ENCODE results near the gene CCDC170. TPM values are rescaled to one million over a fixed set of nuclear protein-coding genes. Genes with fewer than 3 reads are reported as not detected.

CCDC170 gene
- total RNA-seq, 1 donor from 2014 or later, result not detected

- no peaks in the 10 kb centered on the region for H3K27me3 ChIP-seq (ENCODE audit: control insufficient read depth, insufficient read depth, low read length)
- no peak overlapping the region for H3K4me3 ChIP-seq (ENCODE audit: low read depth, low read length)
- H3K36me3 ChIP-seq (ENCODE audit: control insufficient read depth, insufficient read depth, low read length), result no peaks in the 10 kb centered on the region
- no peak for DNase-seq (ENCODE audit: low read depth)
- TF ChIP-seq, protein P1, sequence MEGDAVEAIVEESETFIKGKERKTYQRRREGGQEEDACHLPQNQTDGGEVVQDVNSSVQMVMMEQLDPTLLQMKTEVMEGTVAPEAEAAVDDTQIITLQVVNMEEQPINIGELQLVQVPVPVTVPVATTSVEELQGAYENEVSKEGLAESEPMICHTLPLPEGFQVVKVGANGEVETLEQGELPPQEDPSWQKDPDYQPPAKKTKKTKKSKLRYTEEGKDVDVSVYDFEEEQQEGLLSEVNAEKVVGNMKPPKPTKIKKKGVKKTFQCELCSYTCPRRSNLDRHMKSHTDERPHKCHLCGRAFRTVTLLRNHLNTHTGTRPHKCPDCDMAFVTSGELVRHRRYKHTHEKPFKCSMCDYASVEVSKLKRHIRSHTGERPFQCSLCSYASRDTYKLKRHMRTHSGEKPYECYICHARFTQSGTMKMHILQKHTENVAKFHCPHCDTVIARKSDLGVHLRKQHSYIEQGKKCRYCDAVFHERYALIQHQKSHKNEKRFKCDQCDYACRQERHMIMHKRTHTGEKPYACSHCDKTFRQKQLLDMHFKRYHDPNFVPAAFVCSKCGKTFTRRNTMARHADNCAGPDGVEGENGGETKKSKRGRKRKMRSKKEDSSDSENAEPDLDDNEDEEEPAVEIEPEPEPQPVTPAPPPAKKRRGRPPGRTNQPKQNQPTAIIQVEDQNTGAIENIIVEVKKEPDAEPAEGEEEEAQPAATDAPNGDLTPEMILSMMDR (IDR thresholded peaks at IDR 0.05; ENCODE audit: insufficient read depth, low read length, severe bottlenecking), result no peak
- no peak for FAIRE-seq
These were observed 56.8 kb downstream of the CCDC170 start for GRCh38 chr6:151550618-151551017.

- no peak overlapping the region for H3K4me3 ChIP-seq (ENCODE audit: low read depth, low read length)
- no peak for FAIRE-seq
- TF ChIP-seq, protein P1 (IDR thresholded peaks at IDR 0.05; ENCODE audit: insufficient read depth, low read length, severe bottlenecking), result no peak
- no peaks in the 10 kb centered on the region for H3K36me3 ChIP-seq (ENCODE audit: control insufficient read depth, insufficient read depth, low read length)
- no peaks in the 10 kb centered on the region for H3K27me3 ChIP-seq (ENCODE audit: control insufficient read depth, insufficient read depth, low read length)
- DNase-seq (ENCODE audit: low read depth), result no peak
These were observed 57.5 kb downstream of the CCDC170 start for GRCh38 chr6:151551223-151551857.

DNA sequence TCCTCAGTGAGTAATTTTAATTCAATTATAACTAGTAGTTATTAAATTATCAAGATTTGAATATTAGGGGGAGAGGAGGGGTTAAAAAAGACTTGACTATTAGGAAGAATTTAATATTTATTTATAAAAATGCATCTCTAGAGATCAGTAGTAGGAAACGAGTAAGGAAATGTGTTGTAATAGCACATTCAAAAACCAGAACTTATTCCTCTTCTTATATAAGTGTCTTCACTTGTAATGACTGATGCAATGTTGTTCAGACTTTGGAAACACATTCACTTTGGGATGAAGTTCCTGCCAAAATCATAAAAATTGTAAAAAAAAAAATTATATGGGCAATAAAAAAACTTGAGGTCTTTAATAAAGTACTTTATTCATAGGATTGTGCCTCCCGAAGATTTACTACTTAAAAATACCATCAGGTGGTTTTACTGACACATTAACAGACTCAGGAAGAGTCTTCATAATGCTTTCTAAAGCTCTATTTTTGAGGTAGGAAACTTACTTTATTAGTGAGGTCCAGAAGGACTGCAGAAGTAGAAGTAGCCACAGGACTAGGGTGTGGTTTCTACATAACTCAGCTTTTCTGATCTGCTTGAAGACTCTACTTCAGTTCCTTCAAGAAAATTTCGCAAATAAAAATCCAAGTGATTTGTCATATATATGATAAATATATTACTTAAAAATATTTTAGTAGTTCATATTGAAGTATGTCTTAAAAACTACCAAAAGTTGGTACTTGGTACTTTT lies 59.8 kb downstream of the CCDC170 start:
- TF ChIP-seq, protein P1 (IDR thresholded peaks at IDR 0.05; ENCODE audit: insufficient read depth, low read length, severe bottlenecking), result no peak
- Histone ChIP-seq H3K27me3 (ENCODE audit: control insufficient read depth, insufficient read depth, low read length) (no peaks in the 10 kb centered on the region), H3K36me3 (ENCODE audit: control insufficient read depth, insufficient read depth, low read length) (no peaks in the 10 kb centered on the region), H3K4me3 (ENCODE audit: low read depth, low read length) (no peak overlapping the region)
- no peak for FAIRE-seq
- no peak for DNase-seq (ENCODE audit: low read depth)

DNA sequence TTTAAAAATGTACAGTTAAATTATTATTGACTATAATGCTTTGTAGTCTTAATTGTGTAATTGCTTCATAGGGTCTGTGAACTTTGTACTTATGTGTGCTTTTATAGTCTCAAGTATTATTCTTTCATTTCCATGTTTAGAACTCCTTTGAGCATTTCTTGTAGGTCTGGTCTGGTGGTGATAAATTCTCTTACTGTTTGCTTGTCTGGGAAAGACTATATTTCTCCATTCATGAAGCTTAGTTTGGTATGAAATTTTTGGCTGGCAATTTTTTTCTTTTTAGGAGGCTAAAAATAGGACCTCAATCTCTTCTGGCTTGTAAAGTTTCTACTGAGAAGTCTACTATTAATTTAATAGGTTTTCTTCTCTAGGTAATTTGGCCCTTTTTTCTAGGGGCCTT lies 67.4 kb downstream of the CCDC170 start:
- DNase-seq (ENCODE audit: low read depth) (no peak), FAIRE-seq (no peak)
- no peaks in the 10 kb centered on the region for H3K27me3 ChIP-seq (ENCODE audit: control insufficient read depth, insufficient read depth, low read length)
- TF ChIP-seq, protein P1 (IDR thresholded peaks at IDR 0.05; ENCODE audit: insufficient read depth, low read length, severe bottlenecking), result no peak
- H3K4me3 ChIP-seq (ENCODE audit: low read depth, low read length), result no peak overlapping the region
- H3K36me3 ChIP-seq (ENCODE audit: control insufficient read depth, insufficient read depth, low read length), result no peaks in the 10 kb centered on the region

GRCh38 chr6:151564654-151565053 lies 70.8 kb downstream of the CCDC170 start:
- DNase-seq (ENCODE audit: low read depth), result no peak
- Histone ChIP-seq H3K36me3 (ENCODE audit: control insufficient read depth, insufficient read depth, low read length) (no peaks in the 10 kb centered on the region), H3K4me3 (ENCODE audit: low read depth, low read length) (no peak overlapping the region), H3K27me3 (ENCODE audit: control insufficient read depth, insufficient read depth, low read length) (no peaks in the 10 kb centered on the region)
- TF ChIP-seq, protein P1 (IDR thresholded peaks at IDR 0.05; ENCODE audit: insufficient read depth, low read length, severe bottlenecking), result no peak
- FAIRE-seq, result no peak
